Urinary bladder (tissue), 4 donors: ENCODE results near the gene TBC1D17. TPM values are rescaled to one million over a fixed set of nuclear protein-coding genes. Genes with fewer than 3 reads are reported as not detected.

Source experiments
- DNase-seq: peaks from one replicate; pipeline ENCODE4 v3.0.0-alpha.2; 2015; ENCODE audit errors: extremely low spot score
- H3K27ac ChIP-seq: one replicate; pipeline ENCODE4 v1.5.1; 2013; ENCODE audit warnings: low read depth, mild to moderate bottlenecking, moderate library complexity
- H3K36me3 ChIP-seq: one replicate; pipeline ENCODE4 v1.6.1; 2013; ENCODE audit warnings: mild to moderate bottlenecking, moderate library complexity; ENCODE audit not compliant: insufficient read depth
- H3K4me1 ChIP-seq: one replicate; pipeline ENCODE4 v1.6.1; 2013; ENCODE audit warnings: mild to moderate bottlenecking, moderate library complexity; ENCODE audit not compliant: insufficient read depth
- H3K4me3 ChIP-seq: one replicate; pipeline ENCODE4 v1.5.1; 2013; ENCODE audit warnings: low read depth, low read length
- WGBS: extraction: QIAGEN DNeasy Blood & Tissue Kit; methylation state at CpG from one replicate; pipeline ENCODE4 v1.1.7; 2013; 5-methylcytosine and 5-hydroxymethylcytosine counted together
- polyA plus RNA-seq: library from polyadenylated mRNA; stranded (reverse); fragments of 200-250 nt; gene quantifications from one replicate; pipeline ENCODE4 v1.2.3, GENCODE V29; 2013
- total RNA-seq: library from RNA; depleted of rRNA; stranded (reverse); fragments of >200 nt; gene quantifications from one replicate; pipeline ENCODE4 v1.2.3, GENCODE V29; 2014
- donor health status: healthy with polysubstance abuse.
- donor health status: healthy.

TBC1D17 gene
- 8.5 TPM for total RNA-seq
- polyA plus RNA-seq = 74.6 TPM

DNA sequence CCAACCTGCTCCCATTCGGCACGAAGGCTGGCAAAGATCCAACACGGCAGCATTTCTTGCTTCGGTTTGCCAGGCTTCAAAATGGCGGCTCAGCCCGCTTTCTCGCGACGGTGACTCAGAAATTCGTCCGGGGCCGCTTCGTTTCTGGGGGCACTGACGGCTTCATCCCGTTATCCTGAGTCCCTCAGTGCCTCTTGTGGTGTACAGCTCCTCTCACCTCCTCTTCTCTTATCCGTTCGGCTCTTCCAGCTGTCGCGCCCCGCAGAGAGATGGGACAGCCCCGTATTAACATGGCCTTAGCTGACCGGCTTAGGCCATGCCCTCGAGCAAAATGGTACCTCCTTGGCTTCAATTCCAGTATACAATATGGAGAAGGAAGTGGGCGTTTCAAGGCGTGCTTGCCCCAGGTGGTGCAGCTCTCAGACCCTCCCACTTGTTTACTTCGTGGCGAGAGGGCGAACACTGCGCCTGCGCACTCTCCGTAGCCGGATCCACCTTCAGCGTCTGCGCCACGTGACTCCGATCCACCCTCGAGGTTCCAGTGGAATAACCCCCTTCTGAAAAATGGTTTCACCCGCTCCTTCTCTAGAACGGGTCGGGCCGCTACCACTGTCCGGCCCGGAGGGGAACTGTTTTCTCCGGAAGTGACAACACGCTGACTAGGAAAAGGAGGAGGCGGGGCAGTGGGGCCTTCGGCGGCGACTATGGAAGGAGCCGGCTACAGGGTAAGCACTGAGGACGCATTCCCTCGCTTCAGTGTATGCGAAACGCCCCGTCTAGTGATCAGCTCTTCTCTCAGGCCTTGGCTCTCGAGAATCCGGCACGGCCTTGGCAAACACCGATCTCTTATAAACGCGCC is at the start of gene TBC1D17, which contains the start of gene AKT1S1:
Gene TBC1D17, plus strand, starts transcription at position 683 of the 859 bp plus-strand sequence. Its CDS starts 22 bp downstream, at position 705.
Gene AKT1S1, minus strand, starts transcription at position 336 of the 859 bp plus-strand sequence. CDS start 4,060 bp downstream, outside the sequence.
- Histone ChIP-seq H3K27ac (peak within 1 kb of the TSS; percentile 94), H3K4me1 (no peaks in the 10 kb centered on the region), H3K36me3 (peaks cover 7% of the 10 kb centered on the region), H3K4me3 (peak within 1 kb of the TSS; percentile 59)
- under 1% methylated on average over 61 of the region's 61 CpGs for WGBS
- peak; percentile 99 for DNase-seq

DNA sequence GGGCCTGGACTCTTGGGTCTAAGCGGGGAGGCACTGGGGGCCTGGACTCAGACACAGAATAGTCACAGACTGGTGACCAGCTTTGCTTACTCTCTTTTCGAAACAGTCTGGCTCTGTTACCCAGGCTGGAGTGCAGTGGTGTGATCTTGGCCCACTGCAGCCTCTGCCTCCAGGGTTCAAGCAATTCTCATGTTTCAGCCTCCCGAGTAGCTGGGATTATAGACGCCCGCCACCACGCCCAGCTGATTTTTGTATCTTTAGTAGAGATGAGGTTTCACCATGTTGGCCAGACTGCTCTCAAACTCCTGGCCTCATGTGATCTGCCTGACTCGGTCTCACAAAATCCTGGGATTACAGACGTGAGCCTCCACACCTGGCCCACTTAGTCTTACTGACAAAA is 48.3 kb upstream of the TBC1D17 start:
- no peak overlapping the region for H3K27ac ChIP-seq
- 82% methylated on average over 8 of the region's 8 CpGs for WGBS
- H3K4me3 ChIP-seq = no peak overlapping the region
- H3K36me3 ChIP-seq = peaks cover 3% of the 10 kb centered on the region
- no peaks in the 10 kb centered on the region for H3K4me1 ChIP-seq
- DNase-seq = no peak

DNA sequence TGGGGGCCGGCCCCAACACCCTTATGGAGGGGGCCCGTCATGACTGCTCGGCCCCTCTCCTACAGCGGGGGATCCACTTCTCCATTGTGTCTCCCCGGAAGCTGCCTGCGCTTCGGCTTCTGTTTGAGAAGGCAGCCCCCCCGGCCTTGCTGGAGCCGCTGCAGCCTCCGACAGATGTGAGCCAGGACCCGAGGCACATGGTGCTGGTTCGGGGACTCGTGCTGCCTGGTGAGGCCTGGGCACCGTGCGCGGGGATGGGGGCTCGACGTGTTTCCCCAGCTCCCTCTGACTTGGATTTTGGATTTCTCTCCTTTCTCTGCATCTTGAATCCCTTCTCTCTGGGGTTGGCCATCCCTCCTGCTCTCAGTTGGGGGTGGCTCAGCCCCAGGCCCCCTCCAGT is 47.8 kb upstream of the TBC1D17 start:
- no peak overlapping the region for H3K4me3 ChIP-seq
- DNase-seq = no peak
- H3K27ac ChIP-seq = no peak overlapping the region
- WGBS = 93% methylated on average over 18 of the region's 18 CpGs
- no peaks in the 10 kb centered on the region for H3K4me1 ChIP-seq
- peaks cover 5% of the 10 kb centered on the region for H3K36me3 ChIP-seq

DNA sequence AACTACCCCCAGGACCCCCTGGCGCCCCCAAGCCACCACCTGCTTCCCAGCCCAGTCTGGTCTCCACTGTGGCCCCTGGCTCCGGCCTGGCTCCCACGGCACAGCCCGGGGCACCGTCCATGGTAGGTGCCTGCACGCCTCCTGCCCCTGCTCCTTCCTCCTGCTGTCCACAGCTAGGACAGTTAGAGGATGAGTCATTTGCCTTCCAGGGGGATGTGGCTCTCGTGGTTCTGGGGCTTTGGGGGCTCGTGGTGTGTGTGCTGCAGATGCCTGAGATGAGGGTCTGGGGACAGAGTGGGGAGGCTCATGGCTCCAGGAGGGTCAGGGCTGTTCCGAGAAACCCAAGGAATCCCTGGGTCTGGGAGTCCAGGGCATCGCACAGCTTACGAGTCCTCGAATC is 46.7 kb upstream of the TBC1D17 start:
- Histone ChIP-seq H3K36me3 (peaks cover 5% of the 10 kb centered on the region), H3K4me3 (no peak overlapping the region), H3K4me1 (no peaks in the 10 kb centered on the region), H3K27ac (no peak overlapping the region)
- DNase-seq = no peak
- 94% methylated on average over 12 of the region's 12 CpGs for WGBS

DNA sequence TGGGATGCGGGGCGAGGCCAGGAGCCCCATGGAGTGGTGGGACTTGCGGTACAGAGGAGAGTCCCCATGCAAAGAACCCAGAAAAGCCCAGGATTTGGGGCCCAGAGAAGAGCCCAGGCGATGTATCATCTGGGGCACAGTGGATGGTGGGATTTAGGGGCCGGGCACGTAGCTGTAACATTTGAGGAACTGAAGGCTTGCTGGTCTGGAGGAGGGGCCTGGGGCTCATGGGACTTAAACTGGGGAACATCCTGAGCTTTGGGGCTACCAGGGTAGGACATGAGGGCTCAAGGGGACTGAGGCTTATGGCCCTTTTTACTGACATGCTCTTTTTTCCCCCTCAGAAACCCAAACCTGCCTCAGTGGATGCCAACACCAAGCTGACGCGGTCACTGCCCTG is 45.9 kb upstream of the TBC1D17 start:
- no peak for DNase-seq
- Histone ChIP-seq H3K36me3 (peaks cover 5% of the 10 kb centered on the region), H3K27ac (no peak overlapping the region), H3K4me1 (no peaks in the 10 kb centered on the region), H3K4me3 (no peak overlapping the region)
- WGBS = 95% methylated on average over 8 of the region's 8 CpGs

DNA sequence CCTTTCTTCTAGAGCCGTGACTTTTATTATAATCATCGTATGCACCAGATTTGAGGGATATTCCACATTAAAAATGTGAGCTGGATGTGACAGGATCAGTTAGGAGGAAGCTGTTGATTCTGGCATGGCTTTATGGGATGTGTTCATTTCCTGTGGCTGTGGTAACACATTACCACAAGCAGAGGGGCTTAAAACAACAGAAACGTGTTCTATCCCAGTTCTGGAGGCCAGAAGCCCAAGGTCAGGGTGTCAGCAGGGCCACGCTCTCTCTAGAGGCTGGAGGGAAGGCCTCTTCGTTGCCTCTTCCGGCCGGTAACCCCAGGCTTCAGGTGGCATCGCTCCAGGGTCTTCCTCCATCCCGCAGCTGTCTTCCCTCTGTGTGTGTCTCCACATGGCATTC is 44.9 kb upstream of the TBC1D17 start:
- Histone ChIP-seq H3K4me1 (no peaks in the 10 kb centered on the region), H3K4me3 (no peak overlapping the region), H3K36me3 (peaks cover 5% of the 10 kb centered on the region), H3K27ac (no peak overlapping the region)
- 65% methylated on average over 9 of the region's 9 CpGs for WGBS
- no peak for DNase-seq

DNA sequence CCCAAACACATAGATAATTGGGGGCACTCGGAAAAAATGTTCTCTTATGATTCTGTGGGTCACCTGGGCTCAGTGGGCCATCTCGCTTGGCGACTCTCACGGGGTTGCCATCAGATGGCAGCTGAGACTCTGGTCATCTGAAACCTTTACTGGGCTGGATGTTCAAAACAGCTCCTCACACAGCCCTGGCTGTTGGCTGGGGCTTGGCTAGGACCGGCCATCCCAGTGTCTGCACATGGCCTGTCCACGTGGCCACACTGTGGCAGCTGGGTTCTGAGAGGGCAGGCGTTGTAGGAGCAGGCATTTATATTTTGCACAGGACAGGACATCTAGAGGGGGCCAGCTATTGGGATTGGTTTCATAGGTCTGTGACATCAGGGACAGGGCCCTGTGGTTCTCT is 43.9 kb upstream of the TBC1D17 start:
- H3K4me3 ChIP-seq = no peak overlapping the region
- WGBS = 92% methylated on average over 7 of the region's 7 CpGs
- DNase-seq = no peak
- no peaks in the 10 kb centered on the region for H3K4me1 ChIP-seq
- H3K36me3 ChIP-seq = peaks cover 5% of the 10 kb centered on the region
- no peak overlapping the region for H3K27ac ChIP-seq

DNA sequence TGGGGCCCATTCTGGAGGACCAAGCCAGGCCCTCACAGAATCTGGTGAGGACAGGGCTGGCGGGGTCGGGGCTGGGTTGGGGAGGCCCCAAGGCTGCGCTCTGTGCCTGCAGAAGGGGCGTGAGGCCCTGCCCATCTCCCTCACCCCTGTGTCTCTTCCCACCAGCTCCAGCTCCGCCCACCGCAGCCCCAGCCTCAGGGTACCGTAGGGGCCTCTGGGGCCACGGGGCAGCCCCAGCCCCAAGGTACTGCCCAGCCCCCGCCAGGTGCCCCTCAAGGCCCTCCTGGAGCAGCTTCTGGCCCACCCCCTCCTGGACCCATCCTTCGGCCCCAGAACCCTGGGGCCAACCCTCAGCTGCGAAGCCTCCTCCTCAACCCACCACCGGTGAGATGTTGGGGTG is 41.9 kb upstream of the TBC1D17 start:
- H3K27ac ChIP-seq = no peak overlapping the region
- 93% methylated on average over 12 of the region's 12 CpGs for WGBS
- no peak overlapping the region for H3K4me3 ChIP-seq
- peaks cover 5% of the 10 kb centered on the region for H3K36me3 ChIP-seq
- no peaks in the 10 kb centered on the region for H3K4me1 ChIP-seq
- no peak for DNase-seq

DNA sequence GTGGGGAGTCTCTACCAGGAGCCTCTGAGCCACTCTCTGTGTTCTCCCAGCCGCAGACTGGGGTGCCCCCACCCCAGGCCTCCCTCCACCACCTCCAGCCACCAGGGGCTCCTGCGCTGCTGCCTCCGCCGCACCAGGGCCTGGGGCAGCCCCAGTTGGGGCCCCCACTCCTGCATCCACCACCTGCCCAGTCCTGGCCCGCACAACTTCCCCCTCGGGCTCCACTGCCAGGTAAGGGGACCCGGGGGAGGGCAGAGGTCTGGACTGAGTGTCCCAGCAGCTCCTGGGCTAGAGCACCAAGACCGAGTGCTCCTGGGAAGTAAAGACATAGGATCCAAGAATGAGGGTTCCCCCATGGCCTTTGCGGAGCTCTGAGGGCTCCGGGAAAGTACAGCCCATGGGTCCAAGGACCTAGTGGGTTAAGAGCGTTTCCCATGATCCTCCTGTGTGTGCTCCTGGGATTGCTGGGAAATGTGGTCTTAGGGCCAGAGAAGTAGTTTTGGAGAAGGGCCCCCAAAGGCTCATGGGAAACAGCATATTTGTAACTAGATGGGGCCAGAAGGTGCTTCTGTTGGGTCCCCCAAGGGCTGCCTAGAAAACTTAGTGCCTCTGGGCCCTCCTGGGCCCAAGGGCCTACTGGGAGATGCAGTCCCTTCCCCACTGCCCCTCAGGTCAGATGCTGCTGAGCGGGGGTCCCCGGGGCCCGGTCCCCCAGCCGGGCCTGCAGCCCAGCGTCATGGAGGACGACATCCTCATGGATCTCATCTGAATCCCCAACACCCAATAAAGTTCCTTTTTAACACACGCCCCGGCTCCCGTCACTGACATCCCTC is 41.1 kb upstream of the TBC1D17 start:
- Histone ChIP-seq H3K36me3 (peaks cover 5% of the 10 kb centered on the region), H3K4me1 (no peaks in the 10 kb centered on the region), H3K27ac (no peak overlapping the region), H3K4me3 (no peak overlapping the region)
- 88% methylated on average over 20 of the region's 20 CpGs for WGBS
- no peak for DNase-seq

DNA sequence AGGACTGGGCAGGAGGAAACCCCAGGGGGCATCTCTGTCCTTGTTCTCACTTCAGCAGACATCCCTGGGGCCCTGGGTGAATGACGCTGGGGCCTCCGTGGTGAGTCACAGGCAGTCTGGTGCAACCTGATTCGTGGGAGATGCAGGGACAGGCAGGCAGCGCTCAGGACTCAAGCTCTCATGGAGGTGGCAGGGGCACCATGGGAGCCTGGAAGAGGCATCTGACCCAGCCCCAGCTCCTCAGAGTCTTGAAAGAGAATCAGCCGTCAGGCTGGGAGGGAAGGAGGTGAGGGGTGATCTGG is 40.5 kb upstream of the TBC1D17 start:
- Histone ChIP-seq H3K4me1 (no peaks in the 10 kb centered on the region), H3K36me3 (peaks cover 4% of the 10 kb centered on the region), H3K27ac (no peak overlapping the region), H3K4me3 (no peak overlapping the region)
- WGBS = 84% methylated on average over 5 of the region's 5 CpGs
- no peak for DNase-seq

DNA sequence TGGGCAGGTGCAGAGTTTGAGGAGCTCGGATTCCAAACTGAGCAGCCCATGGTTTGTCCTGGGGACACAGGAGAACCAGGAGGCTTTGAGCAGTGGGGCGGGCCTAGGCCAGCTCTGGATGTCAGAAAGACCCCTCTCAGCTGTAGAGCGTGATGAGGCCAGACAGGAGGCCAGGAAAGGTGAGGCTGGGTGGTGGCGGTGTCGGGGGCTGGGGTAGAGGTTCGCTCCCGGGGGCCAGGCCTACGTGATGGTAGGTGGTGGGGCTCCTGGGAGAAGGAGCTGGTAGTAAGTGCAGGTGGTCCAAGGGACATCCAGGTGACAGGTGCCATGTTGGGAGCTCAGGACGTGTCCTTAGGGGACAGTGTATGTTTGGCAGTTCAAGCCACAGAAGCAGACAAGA is 40.1 kb upstream of the TBC1D17 start:
- peaks cover 2% of the 10 kb centered on the region for H3K36me3 ChIP-seq
- no peak overlapping the region for H3K27ac ChIP-seq
- 97% methylated on average over 9 of the region's 9 CpGs for WGBS
- H3K4me3 ChIP-seq = no peak overlapping the region
- H3K4me1 ChIP-seq = no peaks in the 10 kb centered on the region
- no peak for DNase-seq

DNA sequence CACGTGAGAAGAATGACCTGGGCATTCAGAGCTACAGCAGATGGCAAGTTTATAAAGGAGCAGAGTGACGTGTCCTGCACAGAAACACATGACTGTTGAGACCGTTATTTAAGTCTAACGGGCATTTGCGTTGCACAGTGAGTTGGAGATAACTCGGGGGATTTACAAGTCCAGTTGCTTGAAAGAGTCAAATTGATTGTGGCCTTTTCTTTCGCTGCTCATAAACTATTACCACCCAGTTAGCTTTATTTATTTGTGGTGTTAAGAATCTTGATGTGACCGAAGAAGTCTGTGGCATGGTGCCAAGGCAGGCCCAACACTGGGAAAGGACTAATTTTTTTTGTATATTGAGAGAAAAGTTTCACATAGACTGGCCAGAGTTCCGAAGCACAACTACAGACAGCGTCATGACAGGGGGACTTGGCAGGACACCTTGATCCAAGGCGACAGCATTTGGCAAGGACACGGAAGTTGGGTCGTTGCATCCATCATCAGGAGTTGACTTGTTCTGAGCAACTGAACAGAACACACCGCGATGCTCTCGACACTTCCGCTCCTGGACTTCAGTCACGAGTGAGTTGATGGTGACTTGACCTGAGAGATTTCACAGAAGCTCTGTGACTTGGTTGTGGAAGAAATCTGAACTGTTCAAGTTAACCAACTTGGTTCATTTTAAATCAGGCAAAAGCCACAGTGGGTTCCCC is 38.5 kb upstream of the TBC1D17 start:
- DNase-seq = no peak
- no peak overlapping the region for H3K27ac ChIP-seq
- H3K36me3 ChIP-seq = peaks cover 2% of the 10 kb centered on the region
- no peaks in the 10 kb centered on the region for H3K4me1 ChIP-seq
- H3K4me3 ChIP-seq = no peak overlapping the region
- WGBS = 84% methylated on average over 18 of the region's 18 CpGs

DNA sequence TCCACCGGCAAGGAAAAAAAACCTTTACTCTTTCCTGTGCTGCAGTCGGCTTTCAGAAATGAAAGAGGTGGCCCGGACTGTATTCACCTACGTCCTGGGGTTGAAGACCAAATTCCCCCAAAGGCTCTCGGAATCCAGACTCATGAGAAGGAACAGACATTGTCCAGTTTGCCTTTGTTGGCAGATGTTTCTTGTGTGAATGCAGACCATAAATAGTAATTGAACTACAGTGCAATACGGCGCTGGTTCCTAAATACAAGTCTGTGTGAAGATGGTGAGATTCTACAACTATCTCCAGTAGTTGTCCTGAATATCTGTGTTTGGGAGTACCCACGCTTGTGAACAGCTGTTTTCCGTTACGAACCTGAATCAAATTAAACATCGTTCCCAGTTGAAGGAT is 37.8 kb upstream of the TBC1D17 start:
- DNase-seq = no peak
- Histone ChIP-seq H3K4me1 (no peaks in the 10 kb centered on the region), H3K27ac (no peak overlapping the region), H3K4me3 (no peak overlapping the region), H3K36me3 (no peaks in the 10 kb centered on the region)
- WGBS = 80% methylated on average over 11 of the region's 11 CpGs
